Activated T-cell treated with anti-CD3 and anti-CD28 coated beads, Interleukin-2, amount 50 U/mL, for 48 hours (primary cell): ENCODE measurements around the gene CLEC16A.
A peak's percentile ranks its signal among the peaks of the same experiment; 100 is the strongest.

Experiments used
- DNase-seq, 2 experiments: peaks; one replicate each; pipeline ENCODE4 v3.0.0-alpha.2; 2020

Gene CLEC16A

DNA sequence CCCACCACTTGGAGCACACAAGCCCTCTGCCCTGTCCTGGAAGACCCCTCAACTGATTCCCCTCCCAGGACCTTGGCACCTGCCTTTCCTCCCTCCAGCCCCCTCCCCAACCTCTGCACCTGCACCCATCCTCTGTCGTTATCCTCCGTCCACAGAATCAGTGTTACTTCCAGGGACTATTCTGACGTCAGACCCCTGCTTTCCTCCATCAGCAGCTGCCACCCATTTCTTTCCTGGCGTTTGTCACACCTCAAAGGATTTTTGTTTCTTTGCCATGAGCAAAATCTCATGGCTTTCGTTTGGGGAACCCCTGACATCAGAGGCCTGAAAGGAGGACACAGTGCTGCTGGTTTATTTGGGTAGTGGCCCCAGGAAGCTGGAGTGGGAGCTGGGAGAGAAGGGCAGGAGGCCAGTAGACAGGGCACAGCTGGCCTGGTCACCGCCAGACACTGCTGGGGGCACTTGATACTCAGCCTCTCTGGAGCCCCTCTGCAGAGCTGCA lies 243.2 kb downstream of the CLEC16A start:
- no peak for DNase-seq

DNA sequence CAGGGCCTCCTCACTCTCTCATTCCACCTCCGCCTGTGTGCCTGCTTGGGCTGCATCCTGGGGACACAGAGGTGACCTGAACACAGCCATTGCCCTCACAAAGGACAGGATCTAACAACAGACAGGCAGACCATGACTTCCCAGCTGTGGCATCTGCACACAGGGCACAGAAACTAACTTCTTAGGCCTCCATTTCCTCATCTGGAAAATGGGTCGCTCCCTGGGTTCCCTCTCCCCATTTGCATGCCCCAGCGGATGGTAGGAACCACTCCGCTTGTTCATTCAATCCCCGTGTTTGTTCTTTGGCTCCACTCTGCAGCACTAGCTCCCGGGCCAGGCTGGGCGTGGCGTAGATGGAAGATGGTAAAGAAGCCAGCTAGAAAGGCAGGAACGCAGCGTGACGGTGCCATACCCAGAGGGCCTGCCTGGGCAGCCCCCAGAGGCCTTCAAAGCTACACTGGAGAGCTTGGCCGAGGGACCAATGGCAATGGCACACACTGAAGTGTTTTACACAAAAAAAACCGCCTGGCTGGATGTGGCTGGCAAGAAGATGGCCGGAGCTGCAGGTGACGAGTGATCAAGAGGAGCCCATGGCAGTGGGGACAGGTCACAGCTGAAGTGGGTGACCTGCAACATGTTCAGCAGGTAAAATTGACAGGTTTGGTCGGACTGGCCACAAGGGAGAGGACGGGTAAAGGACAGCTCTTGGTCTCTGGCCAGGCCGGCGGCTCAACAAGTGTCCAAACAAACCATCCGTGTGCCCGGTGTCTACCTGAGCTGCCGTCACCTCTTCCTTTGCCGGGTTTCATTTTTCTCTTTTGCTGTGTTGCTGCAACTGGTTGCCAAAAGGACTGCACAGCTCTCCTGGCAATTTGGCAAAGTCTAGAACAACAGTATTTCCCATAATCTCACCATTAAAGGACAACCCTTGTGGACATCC lies 244.7 kb downstream of the CLEC16A start:
- no peak for DNase-seq

DNA sequence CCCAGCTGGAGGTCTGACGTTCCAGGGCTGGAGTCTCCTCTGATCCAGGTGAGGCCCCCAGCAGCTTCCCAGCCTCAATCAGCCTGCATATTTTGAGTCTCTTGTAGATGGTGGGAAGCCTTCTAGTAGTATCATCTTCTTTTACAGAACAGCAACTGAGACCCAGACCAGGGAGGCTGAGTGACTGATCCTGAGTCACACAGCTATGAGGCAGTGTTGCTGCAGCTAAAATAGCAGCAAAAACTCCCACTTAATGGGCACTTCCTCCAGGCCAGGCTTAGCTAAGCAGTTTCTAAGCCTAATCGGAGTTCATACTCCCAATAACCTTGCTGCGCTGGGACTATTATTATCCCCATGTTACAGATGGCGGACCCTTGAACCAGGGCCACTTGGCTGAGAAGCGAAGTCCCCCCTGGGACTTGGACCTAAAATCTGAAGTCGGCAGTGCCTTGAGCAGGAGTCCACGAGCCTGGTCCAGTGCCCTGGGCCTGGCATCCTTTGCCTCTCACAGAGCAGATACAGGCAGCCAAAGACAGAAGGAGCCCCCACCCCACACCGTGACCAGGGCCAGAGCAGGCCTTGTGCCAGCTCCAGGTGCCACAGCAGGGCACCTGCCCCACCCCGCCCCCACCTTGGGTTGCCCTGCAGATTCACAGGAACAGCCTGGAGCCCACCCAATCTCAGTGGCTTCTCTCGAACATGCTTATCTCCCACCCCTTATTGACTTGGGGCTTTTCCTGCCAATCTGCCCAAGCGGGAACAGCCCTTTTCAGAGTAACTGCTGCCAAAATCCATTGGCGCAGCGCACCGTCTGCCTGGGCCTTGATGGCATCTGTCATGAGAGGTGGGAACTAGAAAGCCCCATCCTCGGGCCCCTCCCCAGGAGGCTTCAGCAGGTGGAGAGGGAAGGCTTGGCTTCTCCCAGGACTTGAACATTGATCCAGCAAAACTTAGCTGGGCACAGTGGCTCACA lies 246.5 kb downstream of the CLEC16A start:
- DNase-seq = peak in 1 of 2 experiments; percentile 56

DNA sequence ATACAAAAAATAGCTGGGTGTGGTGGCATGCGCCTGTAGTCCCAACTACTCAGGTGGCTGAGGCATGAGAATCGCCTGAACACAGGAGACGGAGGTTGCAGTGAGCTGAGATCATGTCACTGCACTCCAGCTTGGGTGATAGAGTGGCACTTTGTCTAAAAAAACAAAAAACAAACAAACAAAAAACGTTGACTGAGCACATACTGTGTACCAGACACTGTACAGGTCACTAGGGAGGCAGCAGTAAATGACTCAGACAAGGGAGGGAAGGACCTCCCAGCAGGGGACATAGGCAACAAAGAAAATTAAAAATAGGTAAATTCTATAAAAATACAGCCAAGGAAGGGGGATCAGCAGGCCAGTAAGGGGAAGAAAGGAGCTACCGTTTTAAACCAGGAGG lies 247.3 kb downstream of the CLEC16A start:
- no peak for DNase-seq

DNA sequence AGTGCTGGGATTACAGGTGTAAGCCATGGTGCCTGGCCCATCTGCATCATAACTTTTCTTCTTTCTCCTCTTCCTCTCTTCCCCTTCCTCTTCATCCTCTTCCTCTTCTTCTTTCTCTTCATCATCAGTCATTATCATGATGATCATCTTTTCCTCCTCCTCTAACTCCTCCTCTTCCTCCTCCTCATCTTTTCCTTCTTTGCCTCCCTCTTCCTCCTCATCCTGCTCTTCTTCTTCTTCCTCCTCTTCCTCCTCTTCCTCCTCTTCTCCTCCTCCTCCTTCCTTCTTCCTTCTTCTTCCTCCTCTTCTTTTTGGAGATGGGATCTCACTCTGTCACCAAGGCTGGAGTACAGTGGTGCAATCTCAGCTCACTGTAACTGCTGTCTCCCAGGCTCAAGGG lies 249.1 kb downstream of the CLEC16A start:
- DNase-seq = no peak

DNA sequence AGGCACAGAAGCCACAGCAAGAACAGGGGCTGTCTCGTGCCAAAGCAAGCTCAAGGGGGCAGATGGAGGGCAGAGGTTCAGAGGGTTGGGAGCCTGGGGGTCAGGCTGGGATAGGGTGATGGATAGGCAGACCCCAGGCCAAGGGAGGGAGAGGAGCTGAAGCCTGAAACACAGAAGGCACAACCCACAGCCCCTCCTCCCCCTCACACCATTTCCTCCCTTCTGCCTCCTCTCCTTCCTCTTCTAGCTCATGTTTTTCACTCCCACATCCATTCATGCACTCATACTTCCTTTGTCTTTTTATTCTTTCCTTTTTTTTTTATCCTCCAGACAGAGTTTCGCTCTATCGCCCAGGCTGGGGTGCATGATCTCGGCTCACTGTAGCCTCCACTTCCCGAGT lies 250.5 kb downstream of the CLEC16A start:
- no peak for DNase-seq

DNA sequence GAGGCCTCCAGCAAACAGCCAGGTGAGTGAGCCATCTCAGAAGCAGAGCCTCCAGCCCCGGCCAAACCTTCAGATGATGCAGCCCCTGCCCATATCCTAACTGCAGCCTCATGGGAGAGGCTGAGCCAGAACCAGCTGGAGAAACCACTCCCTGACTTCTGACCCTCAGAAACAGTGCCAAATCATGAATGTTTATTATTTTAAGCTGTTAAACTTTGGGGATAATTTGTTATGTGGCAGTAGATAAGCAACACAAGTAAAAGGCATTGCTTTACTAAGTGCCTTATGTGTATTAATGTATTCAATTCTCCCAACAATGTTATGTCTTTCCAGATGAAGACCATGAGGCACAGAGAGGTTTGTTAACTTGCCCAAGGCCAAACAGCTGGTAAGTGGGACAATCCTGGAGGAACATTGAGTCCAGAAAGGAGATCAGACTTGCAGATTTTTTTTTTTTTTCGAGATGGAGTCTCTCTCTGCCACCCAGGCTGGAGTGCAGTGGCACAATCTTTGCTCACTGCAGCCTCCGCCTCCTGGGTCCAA lies 252.0 kb downstream of the CLEC16A start:
- DNase-seq = no peak

DNA sequence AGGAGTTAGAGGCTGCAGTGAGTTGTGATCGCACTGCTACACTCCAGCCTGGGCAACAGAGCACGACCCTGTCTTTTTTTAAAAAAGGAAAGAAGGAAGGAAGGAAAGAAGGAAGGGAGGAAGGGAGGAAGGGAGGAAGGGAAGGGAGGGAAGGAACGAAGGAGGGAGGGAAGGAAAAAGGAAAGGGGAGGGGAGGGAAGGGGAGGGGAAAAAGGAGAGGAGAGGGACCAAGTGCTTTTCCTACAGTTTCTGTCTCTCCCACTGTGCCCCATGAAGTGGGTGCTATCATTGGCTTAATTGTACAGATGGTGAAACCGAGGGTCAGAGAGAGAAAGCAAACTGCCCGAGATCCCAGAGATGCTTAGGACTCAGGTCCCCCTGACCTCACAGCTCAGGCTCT lies 254.0 kb downstream of the CLEC16A start:
- DNase-seq = no peak

DNA sequence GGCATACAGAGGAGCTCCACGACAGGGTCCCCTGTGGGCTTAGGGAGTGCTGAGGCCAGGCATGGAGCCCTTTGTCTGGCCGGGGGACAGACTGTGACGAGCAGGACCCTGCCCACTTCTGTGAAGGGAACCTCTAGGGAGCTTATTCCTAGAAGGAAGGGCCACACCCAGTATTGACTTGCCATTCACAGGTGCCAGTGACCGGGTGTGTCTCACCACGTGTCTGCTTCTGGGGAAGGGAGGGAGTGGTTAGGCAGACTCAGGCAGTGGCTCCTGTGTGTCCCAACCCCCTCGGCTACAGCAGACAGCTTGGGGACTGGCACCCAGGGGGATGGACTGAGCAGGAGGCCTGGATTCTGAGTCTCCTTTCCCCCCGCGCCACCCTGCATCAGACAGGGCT lies 254.5 kb downstream of the CLEC16A start:
- DNase-seq = no peak

DNA sequence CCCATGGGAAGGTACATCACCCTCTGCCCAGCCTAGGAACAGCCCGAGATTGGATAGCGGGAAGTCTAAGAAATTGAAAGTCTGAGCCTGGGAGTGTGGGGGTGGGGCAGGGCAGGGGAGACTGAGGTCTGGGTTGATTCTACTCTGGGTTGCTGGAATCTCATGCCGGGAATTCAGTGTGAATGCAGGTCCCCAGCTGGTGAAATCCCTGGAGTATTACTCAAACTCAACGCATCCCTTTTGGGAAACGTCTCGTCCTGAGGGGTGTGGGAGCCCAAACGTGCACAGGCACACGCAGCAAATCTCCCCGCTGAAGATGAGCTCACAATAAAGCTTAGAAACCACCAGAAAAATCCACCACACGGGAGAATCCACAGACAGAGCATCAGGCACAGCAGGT lies 256.2 kb downstream of the CLEC16A start:
- DNase-seq = no peak

DNA sequence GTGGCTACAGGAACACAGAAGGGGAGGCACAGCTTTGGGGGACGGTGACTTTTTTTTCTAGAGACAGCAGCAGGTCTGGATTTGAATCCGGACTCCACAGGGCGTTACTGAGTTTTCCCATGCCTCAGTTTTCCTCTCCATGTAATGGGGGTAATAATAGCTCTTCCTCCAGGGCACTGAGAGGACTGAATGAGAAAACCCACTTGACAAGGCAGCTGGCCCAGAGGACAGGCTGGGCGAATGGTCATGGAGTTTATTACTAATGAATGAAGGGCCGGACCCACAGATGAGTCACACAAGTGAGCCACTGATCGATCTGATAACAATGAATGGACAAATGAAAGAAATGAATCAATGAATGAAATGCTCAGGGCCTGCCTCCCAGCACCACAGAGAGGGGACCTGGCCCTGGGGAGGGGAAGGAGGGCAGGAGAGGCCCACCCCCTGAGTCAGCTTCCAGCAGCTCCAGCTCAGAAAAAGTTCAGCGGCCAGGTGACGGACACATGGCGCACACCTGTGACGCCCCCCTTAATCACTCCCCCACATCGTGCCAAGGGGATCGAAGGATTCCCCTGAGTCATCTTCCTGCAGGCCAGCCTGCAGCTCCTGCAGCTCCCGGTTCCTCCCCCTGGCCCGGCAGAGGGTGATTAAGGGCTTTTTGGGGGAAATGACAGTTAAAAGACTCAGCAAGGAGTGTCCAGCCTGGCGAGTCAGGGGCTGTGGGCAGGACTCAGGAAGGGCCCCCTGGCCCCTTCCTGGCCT lies 257.3 kb downstream of the CLEC16A start:
- DNase-seq = no peak

DNA sequence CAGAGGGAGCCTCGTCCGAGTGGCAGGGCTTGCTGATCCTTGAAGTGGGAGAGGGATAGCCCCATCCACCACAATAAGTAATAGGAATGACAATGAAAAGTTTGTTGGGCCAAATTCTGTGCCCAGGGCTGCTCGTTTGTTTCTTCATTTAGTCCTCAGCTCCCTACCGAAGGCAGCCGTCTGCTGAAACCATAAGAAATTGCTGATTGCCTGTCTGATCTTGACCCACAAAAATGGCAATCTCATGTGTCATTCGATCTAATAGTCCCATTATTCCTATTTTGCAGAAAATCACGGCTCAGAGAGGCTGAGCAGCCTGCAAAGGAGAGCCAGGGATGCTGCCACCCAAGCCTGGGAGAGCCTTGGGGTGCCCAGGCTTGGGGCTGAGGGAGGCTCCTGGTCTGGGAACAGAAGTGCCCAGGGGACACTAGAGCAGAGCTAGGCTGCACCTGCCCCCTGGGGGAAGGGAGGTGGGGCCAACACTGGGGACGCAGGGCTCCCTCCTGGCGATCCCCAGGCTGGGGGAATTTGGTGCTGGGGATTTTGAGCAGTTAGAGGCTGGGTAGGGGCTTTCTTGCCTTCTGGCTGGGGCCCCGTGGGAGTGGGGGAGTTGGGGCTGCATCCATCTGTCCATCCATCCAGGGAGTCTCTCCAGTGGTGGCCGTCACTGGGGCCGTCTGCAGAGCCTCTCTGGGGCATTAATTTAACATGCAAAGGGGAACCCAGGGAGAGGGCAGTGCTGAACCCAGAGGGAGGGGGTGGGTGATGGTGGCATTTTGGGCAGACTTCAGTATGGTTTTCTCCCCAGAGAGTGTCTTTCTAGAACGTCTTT lies 258.1 kb downstream of the CLEC16A start:
- no peak for DNase-seq

DNA sequence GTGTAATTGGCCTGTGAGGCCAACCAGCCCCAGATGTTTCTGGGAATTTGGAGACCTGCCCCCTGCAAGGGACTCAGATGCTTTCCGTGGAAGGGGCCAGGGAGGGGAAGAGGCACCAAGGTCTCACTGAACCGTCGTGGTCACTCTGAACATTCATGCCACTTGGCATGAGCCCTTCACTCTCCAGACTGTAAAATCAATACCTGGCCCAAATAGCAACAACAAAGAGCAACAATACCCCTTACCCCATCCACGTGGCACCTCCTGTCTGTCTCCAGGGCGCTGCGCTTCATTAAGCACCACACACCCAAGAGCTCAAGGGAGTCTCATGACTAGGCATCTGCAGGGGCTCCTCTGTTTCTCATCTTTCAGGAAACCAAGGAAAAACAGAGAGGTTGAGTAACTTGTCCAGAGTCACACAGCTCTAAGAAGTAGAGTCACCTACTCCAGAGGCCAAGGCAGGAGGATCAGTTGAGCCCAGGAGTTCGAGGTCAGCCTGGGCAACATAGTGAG lies 258.8 kb downstream of the CLEC16A start:
- no peak for DNase-seq

DNA sequence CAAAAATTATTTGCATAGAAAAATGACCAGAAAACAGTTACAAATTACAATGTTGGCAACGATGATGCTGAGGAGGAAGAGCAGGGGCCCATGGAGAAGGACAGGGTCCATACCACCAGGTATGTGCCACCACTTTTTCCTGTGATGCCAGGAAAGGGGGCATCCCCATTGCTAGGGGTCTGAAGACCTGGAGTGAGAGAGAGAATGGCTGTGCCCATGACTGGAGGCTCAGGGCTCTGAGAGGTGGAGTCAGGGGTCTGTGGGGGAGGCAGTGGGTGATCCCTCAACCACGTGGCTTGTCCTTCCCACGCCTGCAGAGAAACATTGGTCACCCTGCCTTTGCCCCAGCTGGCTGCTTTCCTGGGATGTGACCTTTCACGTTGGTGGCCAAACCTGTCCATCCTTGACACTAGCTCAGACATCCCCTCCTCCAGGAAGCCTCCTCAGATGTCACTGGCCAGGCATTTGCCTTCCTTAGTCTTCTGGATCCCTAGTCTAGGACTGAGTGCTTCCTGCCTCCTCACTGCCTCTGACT lies 260.2 kb downstream of the CLEC16A start:
- no peak for DNase-seq

DNA sequence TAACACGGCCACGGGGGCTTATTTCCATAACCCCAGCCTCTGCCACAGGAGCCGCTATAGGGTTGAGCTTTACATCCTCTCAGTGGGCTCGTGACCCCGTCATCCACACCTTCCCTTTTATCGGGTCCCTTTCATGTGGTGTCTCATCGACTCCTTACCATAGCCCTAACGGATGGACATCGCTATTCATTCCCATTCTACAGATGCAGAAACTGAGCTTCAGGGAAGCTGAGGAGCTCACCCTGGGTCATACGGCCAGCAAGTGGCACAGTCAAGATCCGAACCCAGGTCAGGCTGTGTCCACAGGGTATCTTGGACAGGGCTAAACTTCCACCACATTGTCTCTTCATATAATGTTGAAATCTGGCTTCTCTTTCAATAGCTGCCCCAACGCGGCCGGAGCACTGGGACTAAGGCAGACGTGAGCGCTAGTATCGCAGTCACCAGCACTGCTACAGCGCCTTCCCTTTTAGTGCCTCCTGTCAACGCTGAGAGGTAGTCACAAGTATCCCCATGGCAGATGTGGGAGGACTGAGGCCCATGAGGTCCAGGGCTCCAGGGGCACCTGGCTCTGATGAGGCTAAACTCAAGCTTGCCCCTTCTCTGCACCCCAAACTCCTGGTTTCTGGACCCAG lies 260.8 kb downstream of the CLEC16A start:
- no peak for DNase-seq

DNA sequence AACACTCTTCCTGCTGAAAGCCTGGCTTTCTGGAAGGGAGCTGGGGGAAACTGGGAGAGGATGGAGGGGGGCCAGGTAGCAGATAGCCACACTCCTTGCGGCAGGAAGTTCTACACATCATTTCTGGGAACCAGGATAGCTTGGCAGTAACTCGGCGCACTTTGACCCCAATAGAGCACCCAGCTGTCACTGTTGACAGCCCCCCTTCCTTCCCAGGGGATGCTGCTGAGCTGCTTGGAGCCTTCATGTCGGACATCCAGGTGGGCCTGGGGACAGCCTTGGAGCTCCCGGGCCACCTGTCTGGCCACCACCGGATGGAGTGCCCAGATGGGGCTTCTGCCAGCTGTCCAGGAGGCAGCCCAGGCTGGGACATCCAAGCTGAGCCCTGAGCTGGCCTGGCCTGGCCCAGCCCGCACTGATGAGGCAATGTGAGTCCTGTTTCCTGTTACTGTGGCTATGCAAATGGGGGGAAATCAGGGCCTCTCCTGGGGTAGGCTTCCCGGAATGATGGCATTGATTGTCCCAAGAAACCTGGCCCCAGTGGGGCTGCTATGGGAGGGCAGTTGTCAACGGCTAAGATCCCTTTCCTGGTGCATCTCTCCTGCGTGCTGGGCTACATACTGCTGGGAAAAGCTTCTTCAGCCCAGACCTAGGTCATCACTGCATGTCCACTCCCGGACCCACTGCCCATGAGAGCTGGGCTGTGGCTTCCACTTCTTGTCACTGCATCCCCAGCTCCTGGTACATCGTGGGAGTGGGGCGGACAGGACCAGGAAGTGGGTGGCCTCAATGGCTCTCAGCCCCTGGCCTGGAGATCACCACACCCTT lies 261.6 kb downstream of the CLEC16A start:
- peak in 1 of 2 experiments; percentile 40 for DNase-seq

DNA sequence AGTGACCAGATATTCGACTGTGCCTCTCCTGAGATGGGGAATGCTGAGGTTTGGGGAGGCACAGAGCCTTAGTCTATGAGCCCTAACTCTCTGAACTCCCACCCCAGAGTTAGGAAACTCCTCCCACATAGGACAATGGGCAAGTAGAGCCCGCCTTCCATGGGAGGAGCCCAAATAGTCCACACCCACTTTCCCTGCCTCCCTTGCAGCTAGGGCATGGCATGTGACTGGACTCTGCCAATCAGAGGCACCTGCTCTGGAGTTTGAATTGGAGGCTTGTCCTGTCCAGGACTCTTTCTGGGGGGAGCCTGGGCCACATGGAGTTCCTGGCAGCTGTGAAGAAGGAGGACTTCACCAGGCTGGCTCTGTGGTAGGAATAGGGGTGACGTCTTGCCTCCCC lies 263.3 kb downstream of the CLEC16A start:
- DNase-seq = peak; percentile 47 to 56

DNA sequence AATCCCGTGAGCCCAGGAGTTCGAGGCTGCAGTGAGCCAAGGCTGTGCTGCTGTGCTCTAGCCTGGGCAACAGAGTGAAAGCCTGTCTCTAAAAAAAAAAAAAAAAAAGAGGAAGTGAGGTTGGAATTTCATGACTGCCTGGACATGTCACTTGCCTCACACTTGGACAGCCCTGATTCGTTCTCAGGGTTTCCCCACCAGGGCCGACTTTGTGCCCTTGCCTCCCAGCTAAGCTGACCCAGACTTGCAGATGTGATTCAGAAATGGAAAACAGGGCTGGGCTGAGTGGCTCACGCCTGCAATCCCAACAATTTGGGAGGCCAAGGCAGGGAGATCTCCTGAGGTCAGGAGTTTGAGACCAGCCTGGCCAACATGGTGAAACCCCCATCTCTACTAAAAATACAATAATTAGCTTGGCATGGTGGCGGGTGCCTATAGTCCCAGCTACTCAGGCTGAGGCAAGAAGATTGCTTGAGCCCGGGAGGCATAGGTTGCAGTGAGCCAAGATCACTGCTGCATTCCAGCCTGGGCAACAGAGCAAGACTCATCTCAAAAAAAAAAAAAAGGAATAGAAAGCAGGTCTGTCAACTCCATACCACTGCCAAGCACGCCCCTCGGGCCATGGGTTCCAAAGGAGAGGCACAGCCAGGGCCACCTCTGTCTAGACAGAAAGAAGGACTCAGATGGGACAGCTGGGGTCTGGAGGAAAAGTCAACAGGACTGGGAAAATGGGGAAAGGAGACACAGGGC lies 264.7 kb downstream of the CLEC16A start:
- DNase-seq = no peak

DNA sequence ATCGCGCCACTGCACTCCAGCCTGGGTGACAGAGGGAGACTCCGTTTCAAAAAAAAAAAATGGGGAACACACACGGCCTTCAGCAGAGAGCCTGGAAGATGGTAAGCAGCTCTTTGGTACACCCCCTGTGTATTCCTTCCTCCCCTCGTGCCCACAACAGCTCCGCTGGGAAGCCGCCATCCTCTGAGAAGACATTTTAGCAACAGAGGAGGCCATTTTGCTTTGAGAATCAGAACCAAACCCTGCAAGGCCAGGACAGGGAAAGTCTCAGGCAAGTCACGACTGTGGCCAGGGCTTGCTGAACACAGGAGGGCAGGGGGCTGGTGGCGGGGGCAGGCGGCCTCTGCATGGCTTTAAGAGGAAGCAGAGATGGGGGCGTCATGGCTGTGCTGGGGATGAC lies 265.9 kb downstream of the CLEC16A start:
- no peak for DNase-seq
